ENCODE data around the gene HMGN3. TPM values are rescaled to one million over a fixed set of nuclear protein-coding genes. Genes with fewer than 3 reads are reported as not detected.

The HMGN3 gene
- total RNA-seq, 1 donor from 2014 or later = 29.9 TPM

GRCh38 chr6:79158856-79159516 is 75.5 kb downstream of the HMGN3 start:
- peaks cover 7% of the 10 kb centered on the region for H3K27me3 Mint-ChIP-seq
- H3K36me3 Mint-ChIP-seq (ENCODE audit: low read depth) = no peaks in the 10 kb centered on the region
- CTCF ChIA-PET = no interaction called here
- TF ChIP-seq CTCF (IDR thresholded peaks at IDR 0.05) = no peak
- H3K4me3 Mint-ChIP-seq = no peak overlapping the region
- DNase-seq = no peak
- POLR2A ChIA-PET = no interaction called here
- intact Hi-C loops (cut with micrococcal nuclease) = no loop called here
- no peak for ATAC-seq (ENCODE audit: low read depth)
- no peak overlapping the region for H3K27ac Mint-ChIP-seq
- no peaks in the 10 kb centered on the region for H3K4me1 Mint-ChIP-seq
- H3K9me3 Mint-ChIP-seq = no peaks in the 10 kb centered on the region

- no peaks in the 10 kb centered on the region for H3K36me3 Mint-ChIP-seq (ENCODE audit: low read depth)
- no peak for TF ChIP-seq CTCF (IDR thresholded peaks at IDR 0.05)
- ATAC-seq (ENCODE audit: low read depth) = no peak
- no peak overlapping the region for H3K4me3 Mint-ChIP-seq
- no peak for DNase-seq
- H3K9me3 Mint-ChIP-seq = no peaks in the 10 kb centered on the region
- POLR2A ChIA-PET = no interaction called here
- CTCF ChIA-PET = no interaction called here
- no peaks in the 10 kb centered on the region for H3K4me1 Mint-ChIP-seq
- intact Hi-C loops (cut with micrococcal nuclease) = no loop called here
- H3K27me3 Mint-ChIP-seq = peaks cover 7% of the 10 kb centered on the region
- no peak overlapping the region for H3K27ac Mint-ChIP-seq
Measured at GRCh38 chr6:79157961-79158644, 76.4 kb downstream of the HMGN3 start.

DNA sequence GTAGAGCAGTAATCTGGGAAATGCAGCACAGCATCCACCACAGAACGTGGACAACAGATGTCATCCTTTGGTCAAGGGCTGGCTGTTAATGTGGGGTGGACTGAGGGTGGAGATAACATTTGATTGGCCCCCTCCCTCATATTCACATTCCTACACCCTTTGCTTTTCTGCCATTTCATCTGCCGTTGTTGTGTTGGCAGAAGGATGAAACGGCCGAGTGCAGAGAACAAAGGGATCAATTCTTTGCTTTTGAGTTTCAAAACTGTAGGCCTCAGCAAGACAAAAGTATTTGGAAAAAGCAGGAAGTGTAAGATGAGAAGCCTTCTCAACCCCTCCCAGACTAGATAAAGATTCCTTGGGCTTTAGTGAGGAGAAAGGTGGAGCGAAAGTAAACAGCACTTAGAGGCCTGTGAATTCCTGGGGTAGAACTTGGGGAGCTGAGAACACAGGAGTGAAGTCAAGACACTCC is 82.2 kb downstream of the HMGN3 start:
- ATAC-seq (ENCODE audit: low read depth) = no peak
- Mint-ChIP-seq H3K9me3 (no peaks in the 10 kb centered on the region), H3K4me1 (no peaks in the 10 kb centered on the region), H3K27me3 (no peaks in the 10 kb centered on the region), H3K4me3 (no peak overlapping the region), H3K27ac (no peak overlapping the region), H3K36me3 (ENCODE audit: low read depth) (no peaks in the 10 kb centered on the region)
- ChIA-PET CTCF (no interaction called here), POLR2A (no interaction called here)
- no peak for TF ChIP-seq CTCF (IDR thresholded peaks at IDR 0.05)
- no peak for DNase-seq
- intact Hi-C loops (cut with micrococcal nuclease) = no loop called here

Other genes starting within 250 kb of the HMGN3 start
- 27.7 and 32.3 TPM in 2 replicates for gene PHIP, start 156.4 kb downstream of the HMGN3 start, total RNA-seq